Measurements from ENCODE around the gene GRIN3B.

- TF ChIP-seq CTCF (IDR thresholded peaks at IDR 0.05) (no peak), POLR2A (IDR thresholded peaks at IDR 0.05) (no peak)
Observed at GRCh38 chr19:956766-957440, 43.3 kb upstream of the GRIN3B start.

All from lower leg skin (tissue), 3 donors.